Measurements from ENCODE around the gene SLC5A2. TPM values are rescaled to one million over a fixed set of nuclear protein-coding genes. Genes with fewer than 3 reads are reported as not detected.

Gene SLC5A2
- total RNA-seq, 2 donors from 2014 or later, result not detected

GRCh38 chr16:31529937-31530312 lies 47.0 kb downstream of the SLC5A2 start:
- H3K27ac ChIP-seq, result no peak overlapping the region

GRCh38 chr16:31530405-31530804 lies 47.5 kb downstream of the SLC5A2 start:
- no peak overlapping the region for H3K4me3 ChIP-seq
- H3K27ac ChIP-seq, result no peak overlapping the region
- TF ChIP-seq, protein P1, sequence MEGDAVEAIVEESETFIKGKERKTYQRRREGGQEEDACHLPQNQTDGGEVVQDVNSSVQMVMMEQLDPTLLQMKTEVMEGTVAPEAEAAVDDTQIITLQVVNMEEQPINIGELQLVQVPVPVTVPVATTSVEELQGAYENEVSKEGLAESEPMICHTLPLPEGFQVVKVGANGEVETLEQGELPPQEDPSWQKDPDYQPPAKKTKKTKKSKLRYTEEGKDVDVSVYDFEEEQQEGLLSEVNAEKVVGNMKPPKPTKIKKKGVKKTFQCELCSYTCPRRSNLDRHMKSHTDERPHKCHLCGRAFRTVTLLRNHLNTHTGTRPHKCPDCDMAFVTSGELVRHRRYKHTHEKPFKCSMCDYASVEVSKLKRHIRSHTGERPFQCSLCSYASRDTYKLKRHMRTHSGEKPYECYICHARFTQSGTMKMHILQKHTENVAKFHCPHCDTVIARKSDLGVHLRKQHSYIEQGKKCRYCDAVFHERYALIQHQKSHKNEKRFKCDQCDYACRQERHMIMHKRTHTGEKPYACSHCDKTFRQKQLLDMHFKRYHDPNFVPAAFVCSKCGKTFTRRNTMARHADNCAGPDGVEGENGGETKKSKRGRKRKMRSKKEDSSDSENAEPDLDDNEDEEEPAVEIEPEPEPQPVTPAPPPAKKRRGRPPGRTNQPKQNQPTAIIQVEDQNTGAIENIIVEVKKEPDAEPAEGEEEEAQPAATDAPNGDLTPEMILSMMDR (IDR thresholded peaks at IDR 0.05), result no peak
- no peak for DNase-seq (ENCODE audit: low spot score)
- H3K9me3 ChIP-seq, result no peaks in the 10 kb centered on the region
- H3K36me3 ChIP-seq, result no peaks in the 10 kb centered on the region
- no peaks in the 10 kb centered on the region for H3K27me3 ChIP-seq
- peaks cover 0 to 15% of the 10 kb centered on the region in 2 donors for H3K4me1 ChIP-seq

More at GRCh38 chr16:31529937-31530312, 47.0 kb downstream of the SLC5A2 start:
- H3K4me3 ChIP-seq, result peak overlapping the region; percentile 33 to 49
- H3K4me1 ChIP-seq, result peaks cover 0 to 15% of the 10 kb centered on the region in 2 donors
- TF ChIP-seq, protein P1 (IDR thresholded peaks at IDR 0.05), result no peak
- DNase-seq (ENCODE audit: low spot score), result no peak
- no peaks in the 10 kb centered on the region for H3K36me3 ChIP-seq
- no peaks in the 10 kb centered on the region for H3K9me3 ChIP-seq
- no peaks in the 10 kb centered on the region for H3K27me3 ChIP-seq

- no peaks in the 10 kb centered on the region for H3K36me3 ChIP-seq
- DNase-seq (ENCODE audit: low spot score), result no peak
- peaks cover 0 to 15% of the 10 kb centered on the region in 2 donors for H3K4me1 ChIP-seq
- H3K27ac ChIP-seq, result no peak overlapping the region
- H3K27me3 ChIP-seq, result no peaks in the 10 kb centered on the region
- no peaks in the 10 kb centered on the region for H3K9me3 ChIP-seq
- TF ChIP-seq, protein P1 (IDR thresholded peaks at IDR 0.05), result no peak
- no peak overlapping the region for H3K4me3 ChIP-seq
Measured at GRCh38 chr16:31531096-31531495, 48.2 kb downstream of the SLC5A2 start.

DNA sequence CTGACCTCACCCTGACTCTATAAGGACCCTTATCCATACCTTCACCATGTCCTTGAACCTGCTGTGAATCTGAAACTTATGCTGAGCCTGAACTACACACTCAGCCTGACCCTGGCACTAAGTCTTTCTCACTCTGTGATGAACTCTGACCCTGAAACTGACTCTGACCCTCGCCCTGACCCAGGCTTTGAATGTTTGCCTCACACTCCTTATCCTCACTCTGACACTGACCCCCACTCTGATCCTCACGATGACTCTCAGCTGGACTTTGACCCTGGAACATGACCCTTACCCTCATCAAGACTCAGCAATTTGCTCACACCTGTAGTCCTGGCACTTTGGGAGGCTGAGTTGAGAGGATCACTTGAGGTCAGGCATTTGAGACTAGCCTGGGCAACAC lies 49.2 kb downstream of the SLC5A2 start:
- H3K27me3 ChIP-seq, result no peaks in the 10 kb centered on the region
- no peak overlapping the region for H3K27ac ChIP-seq
- H3K4me3 ChIP-seq, result no peak overlapping the region
- DNase-seq (ENCODE audit: low spot score), result no peak
- H3K9me3 ChIP-seq, result no peaks in the 10 kb centered on the region
- TF ChIP-seq, protein P1 (IDR thresholded peaks at IDR 0.05), result no peak
- no peaks in the 10 kb centered on the region for H3K36me3 ChIP-seq
- peaks cover 0 to 17% of the 10 kb centered on the region in 2 donors for H3K4me1 ChIP-seq

DNA sequence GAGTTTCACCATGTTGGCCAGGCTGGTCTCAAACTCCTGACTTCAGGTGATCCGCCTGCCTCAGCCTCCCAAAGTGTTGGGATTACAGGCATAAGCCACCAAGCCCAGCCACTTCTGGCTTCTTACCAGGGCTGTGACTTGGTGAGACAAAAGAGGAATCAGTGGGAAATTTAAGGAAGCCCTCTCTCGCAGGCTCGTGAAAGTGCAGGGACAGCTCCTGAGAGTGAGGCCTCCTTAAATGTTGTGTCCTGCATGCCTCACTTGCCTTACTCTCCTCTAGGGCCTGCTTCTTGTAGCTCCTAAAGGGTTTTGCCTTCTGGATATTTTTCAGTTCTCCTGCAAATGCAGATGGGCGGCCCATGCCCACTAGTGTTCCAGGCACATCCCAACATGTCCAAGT lies 50.0 kb downstream of the SLC5A2 start:
- TF ChIP-seq, protein P1 (IDR thresholded peaks at IDR 0.05), result no peak
- peaks cover 0 to 24% of the 10 kb centered on the region in 2 donors for H3K4me1 ChIP-seq
- H3K27ac ChIP-seq, result no peak overlapping the region
- no peak overlapping the region for H3K4me3 ChIP-seq
- no peaks in the 10 kb centered on the region for H3K9me3 ChIP-seq
- no peaks in the 10 kb centered on the region for H3K36me3 ChIP-seq
- DNase-seq (ENCODE audit: low spot score), result no peak
- no peaks in the 10 kb centered on the region for H3K27me3 ChIP-seq

GRCh38 chr16:31535737-31536136 lies 52.8 kb downstream of the SLC5A2 start:
- Histone ChIP-seq H3K27ac (no peak overlapping the region), H3K4me3 (no peak overlapping the region), H3K9me3 (no peaks in the 10 kb centered on the region), H3K4me1 (peaks cover 0 to 8% of the 10 kb centered on the region in 2 donors), H3K27me3 (no peaks in the 10 kb centered on the region), H3K36me3 (no peaks in the 10 kb centered on the region)
- TF ChIP-seq, protein P1 (IDR thresholded peaks at IDR 0.05), result no peak
- no peak for DNase-seq (ENCODE audit: low spot score)

Data from right atrium auricular region (tissue), 2 donors.